GM19240 (cell line): ENCODE results near the gene TMEM43.

Source experiments
- DNase-seq: peaks from one replicate; pipeline ENCODE4 v3.0.0; 2011; ENCODE audit warnings: low spot score; ENCODE audit not compliant: insufficient read length

TMEM43 gene

GRCh38 chr3:14137445-14137844, 12.6 kb downstream of the TMEM43 start:
- DNase-seq = no peak

DNA sequence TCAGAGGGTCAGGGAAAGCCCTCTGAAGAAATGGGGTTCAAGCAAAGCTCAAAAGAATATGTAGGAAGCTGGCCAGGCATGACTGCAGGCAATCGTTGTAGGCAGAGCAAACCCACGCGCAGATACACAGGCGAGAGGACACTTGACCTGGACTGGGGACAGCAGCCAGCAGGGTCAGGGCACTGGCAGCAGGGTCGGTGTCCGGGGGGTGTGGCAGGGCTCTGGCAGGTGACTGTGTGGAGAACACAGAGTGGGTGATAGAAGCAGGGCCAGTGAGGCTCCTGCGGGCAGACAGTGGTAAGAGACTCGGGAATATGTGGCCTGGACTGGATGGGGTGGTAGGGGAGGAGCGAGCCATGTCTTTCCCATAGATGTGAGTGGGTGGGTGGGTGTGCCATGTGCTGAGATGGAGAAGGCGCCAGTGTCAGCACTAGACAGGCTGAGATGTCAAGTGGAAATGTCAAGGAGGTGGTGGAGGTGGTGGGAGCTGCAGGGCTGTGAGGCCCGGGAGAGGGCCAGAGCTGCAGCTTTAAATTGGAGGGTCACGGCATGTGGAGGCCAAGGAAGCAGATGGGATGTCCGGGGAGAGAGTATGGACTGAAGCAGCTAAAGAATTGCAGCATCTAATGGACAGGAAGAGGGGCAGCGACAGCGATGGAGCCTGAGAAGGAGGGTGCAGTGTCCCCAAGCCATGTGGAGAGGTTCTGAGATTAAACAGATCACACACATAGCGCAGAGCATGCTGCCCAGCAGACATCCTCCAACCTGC, 13.4 kb downstream of the TMEM43 start:
- DNase-seq = no peak

DNA sequence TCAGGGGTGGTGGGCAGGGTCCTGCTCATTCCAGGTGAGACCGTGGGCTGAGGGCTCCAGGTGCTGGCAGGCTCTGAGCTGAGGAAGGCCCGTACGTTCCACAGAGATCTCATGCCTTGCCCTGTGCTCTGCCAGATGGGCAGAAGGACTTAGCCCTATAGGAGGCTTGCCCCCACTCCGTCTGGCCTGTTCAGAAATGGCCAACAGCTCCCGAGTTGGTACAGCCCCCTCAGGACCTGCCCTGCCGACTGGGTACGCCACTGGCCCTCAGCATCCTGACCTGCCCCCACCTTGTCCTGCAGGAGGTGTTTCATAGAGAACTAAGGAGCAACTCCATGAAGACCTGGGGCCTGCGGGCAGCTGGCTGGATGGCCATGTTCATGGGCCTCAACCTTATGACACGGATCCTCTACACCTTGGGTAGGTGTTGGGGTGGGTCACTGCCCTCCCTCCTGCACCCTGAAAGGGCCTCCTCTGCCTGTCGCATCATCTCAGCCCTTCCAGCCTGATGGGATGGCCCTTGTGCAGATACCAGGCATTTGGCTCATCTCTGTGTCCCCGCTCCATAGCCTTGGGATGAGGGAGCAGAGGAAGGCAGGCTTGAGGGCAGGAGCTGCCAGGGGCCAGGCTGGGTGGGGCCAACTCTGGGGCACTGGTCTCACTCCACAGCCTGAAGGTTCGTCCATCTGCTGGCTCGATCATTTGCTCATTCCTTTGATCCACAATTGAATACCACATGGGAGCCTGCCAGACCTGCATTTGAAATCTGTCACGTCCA, 14.2 kb downstream of the TMEM43 start:
- no peak for DNase-seq

DNA sequence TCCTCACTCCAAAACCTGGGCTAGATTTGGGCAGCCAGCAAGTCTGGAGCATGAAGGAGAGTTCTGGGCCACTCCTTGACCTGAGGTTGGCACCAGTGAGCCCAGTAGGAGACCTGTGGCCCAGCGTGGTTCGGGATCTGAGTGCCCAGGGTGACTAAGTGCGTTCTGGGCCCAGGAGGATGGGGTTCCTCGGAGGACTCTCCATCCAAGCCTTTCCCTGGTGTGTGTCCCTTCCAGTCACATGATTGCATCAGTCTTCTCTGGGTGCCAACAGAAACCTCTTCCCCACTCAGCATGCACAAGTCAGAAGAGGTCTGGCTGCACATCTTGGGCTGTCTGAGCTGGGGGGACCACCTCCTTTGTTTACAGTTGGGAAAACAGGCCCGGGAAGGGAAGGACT, 14.9 kb downstream of the TMEM43 start:
- no peak for DNase-seq

- no peak for DNase-seq
Observed at GRCh38 chr3:14140668-14141067, 15.8 kb downstream of the TMEM43 start.

DNA sequence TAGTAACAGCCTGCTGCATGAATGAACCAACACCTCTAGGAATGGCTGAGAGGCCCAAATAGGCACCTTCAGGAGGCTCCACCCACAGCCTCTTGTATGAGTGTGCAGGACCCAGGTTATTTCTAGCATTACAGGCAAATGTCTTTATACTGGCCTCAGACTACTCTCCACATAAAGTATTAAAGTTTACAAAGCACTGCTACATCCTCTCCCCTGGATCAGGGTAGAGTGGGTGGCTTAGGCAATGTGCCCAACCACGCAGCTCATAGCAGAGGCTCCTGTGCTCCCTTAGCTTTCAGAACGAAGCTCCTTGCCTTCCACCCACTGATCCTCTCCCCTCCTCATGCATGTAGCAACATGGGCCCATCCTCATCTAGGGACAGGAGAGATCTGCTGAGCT, 16.3 kb downstream of the TMEM43 start:
- DNase-seq = no peak

- DNase-seq = no peak
Observed at GRCh38 chr3:14141602-14142341, 16.9 kb downstream of the TMEM43 start.

- DNase-seq = no peak
Observed at GRCh38 chr3:14142567-14143270, 17.9 kb downstream of the TMEM43 start.

GRCh38 chr3:14143271-14144225, 18.7 kb downstream of the TMEM43 start:
- DNase-seq = no peak

- DNase-seq = peak; percentile 91
Observed at GRCh38 chr3:14144423-14145075, 19.7 kb downstream of the TMEM43 start.

GRCh38 chr3:14145236-14145635, 20.4 kb downstream of the TMEM43 start:
- no peak for DNase-seq

GRCh38 chr3:14145670-14146380, 21.0 kb downstream of the TMEM43 start:
- DNase-seq = no peak

DNA sequence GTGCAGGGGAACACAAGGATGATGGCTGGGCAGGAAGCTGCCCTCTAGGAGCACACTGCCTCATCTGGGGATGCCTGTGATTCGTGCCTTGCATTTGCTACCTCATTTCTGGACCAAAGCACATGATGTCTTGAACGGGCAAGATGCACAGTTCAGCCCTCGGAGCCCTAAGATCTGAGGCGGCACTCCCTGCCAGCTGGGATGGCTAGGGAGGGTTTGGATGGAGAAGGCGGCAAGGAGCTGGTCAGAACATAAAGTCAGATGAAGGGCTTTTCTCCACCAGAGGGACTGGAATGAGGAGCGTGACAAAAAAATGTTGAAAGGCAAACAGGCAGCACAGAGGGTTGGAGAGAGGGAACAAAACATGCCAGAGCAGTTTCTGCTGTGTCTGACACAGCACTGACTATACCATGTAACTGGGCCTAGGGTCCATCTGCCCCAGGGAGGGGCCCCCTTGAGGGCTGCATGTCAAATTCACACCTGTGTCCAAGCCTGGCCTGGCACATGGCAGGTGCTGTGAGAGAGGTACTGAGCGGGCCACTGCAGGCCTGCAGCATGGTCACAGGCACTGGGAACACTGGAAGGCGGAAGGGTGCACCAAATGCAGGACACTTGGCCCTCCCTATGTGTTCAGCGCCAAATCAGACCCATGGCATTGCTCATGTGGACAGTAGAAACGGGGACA, 21.7 kb downstream of the TMEM43 start:
- no peak for DNase-seq

GRCh38 chr3:14147066-14147435, 22.2 kb downstream of the TMEM43 start:
- no peak for DNase-seq

DNA sequence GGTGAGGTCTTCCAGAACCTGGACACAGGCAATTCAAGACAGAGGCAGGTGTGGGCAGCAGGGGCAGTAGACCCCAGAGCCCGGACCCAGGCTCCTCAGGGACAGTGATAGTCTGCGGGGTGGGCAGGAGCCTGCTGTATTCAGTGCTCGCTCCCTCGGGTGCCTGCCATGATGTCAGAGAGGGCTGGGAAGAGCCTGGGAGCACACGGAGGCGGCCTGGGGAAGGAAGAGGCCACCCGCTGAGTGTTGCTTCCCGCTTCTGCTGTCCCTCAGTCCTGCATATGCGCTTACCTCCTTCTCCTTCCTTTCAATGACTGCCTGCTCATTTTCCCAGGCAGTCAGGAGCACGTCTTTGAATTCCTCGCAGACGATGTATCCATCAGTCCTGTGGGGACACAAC, 22.8 kb downstream of the TMEM43 start:
- no peak for DNase-seq

- no peak for DNase-seq
Observed at GRCh38 chr3:14148041-14148985, 23.5 kb downstream of the TMEM43 start.

DNA sequence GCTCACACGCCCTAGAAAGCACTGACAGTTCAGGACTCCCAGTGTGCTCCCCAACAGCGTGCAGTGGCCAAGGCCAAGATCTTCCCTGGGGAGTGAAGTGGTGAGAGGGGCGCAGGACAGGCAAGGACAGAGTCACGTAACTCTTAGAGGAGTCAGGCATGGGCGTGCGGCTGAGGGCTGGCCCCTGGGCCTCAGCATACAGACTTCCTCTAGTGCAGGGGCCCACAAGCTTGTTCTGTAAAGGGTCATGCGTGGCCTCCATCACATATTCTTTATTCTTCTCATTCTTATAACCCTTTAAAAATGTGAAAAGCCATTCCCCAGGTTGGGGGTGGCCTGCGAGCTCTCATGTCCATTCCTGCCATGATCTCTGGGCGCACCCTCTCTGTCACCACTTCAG, 25.2 kb downstream of the TMEM43 start:
- DNase-seq = no peak
